GM19240 (cell line): Measurements from ENCODE around the gene CLEC19A.

Source experiments
- DNase-seq: peaks from one replicate; pipeline ENCODE4 v3.0.0; 2011; ENCODE audit warnings: low spot score; ENCODE audit not compliant: insufficient read length

The CLEC19A gene

GRCh38 chr16:19323596-19323995, 38.1 kb downstream of the CLEC19A start:
- no peak for DNase-seq

- no peak for DNase-seq
Measured at GRCh38 chr16:19328364-19328763, 42.8 kb downstream of the CLEC19A start.

GRCh38 chr16:19329932-19330331, 44.4 kb downstream of the CLEC19A start:
- DNase-seq, result no peak

- no peak for DNase-seq
Measured at GRCh38 chr16:19330841-19331397, 45.4 kb downstream of the CLEC19A start.

- DNase-seq, result no peak
Measured at GRCh38 chr16:19331794-19332193, 46.3 kb downstream of the CLEC19A start.

- no peak for DNase-seq
Measured at GRCh38 chr16:19338335-19338734, 52.8 kb downstream of the CLEC19A start.

- DNase-seq, result no peak
Measured at GRCh38 chr16:19344224-19344801, 58.8 kb downstream of the CLEC19A start.

- DNase-seq, result no peak
Measured at GRCh38 chr16:19344980-19345379, 59.4 kb downstream of the CLEC19A start.

- no peak for DNase-seq
Measured at GRCh38 chr16:19346335-19346922, 60.9 kb downstream of the CLEC19A start.

- DNase-seq, result no peak
Measured at GRCh38 chr16:19348125-19348524, 62.6 kb downstream of the CLEC19A start.

- no peak for DNase-seq
Measured at GRCh38 chr16:19348578-19349315, 63.2 kb downstream of the CLEC19A start.

- no peak for DNase-seq
Measured at GRCh38 chr16:19354371-19354770, 68.8 kb downstream of the CLEC19A start.

GRCh38 chr16:19356024-19356952, 70.8 kb downstream of the CLEC19A start:
- DNase-seq, result no peak

- no peak for DNase-seq
Measured at GRCh38 chr16:19359556-19359955, 74.0 kb downstream of the CLEC19A start.
